ENCODE data around the gene BPIFB3.
"Not testable (repeated sequence)": the region's sequence is repeated elsewhere in the genome, so short reads cannot be mapped to it uniquely, and the experiment has no call there.

The BPIFB3 gene

GRCh38 chr20:33093582-33093981, 39.9 kb downstream of the BPIFB3 start:
- in situ Hi-C loops (cut with MboI; ENCODE audit: low pct_unique_long_range_greater_than_20kb, low sequenced_read_pairs, unreplicated experiment), result no loop called here

GRCh38 chr20:33095249-33095648, 41.5 kb downstream of the BPIFB3 start:
- no peak for TF ChIP-seq CTCF (IDR thresholded peaks at IDR 0.05; ENCODE audit: extremely low read depth, insufficient read depth, missing control alignments)
- no peak for DNase-seq (ENCODE audit: low spot score)
- in situ Hi-C loops (cut with MboI; ENCODE audit: low pct_unique_long_range_greater_than_20kb, low sequenced_read_pairs, unreplicated experiment), result no loop called here

More at GRCh38 chr20:33093582-33093981, 39.9 kb downstream of the BPIFB3 start:
- TF ChIP-seq CTCF (IDR thresholded peaks at IDR 0.05; ENCODE audit: extremely low read depth, insufficient read depth, missing control alignments), result no peak
- no peak for DNase-seq (ENCODE audit: low spot score)

GRCh38 chr20:33095902-33096584, 42.3 kb downstream of the BPIFB3 start:
- peak; percentile 83 for DNase-seq (ENCODE audit: low spot score)
- TF ChIP-seq CTCF (IDR thresholded peaks at IDR 0.05; ENCODE audit: extremely low read depth, insufficient read depth, missing control alignments), result peak; percentile 71
- in situ Hi-C loops (cut with MboI; ENCODE audit: low pct_unique_long_range_greater_than_20kb, low sequenced_read_pairs, unreplicated experiment), result not testable (repeated sequence)

- in situ Hi-C loops (cut with MboI; ENCODE audit: low pct_unique_long_range_greater_than_20kb, low sequenced_read_pairs, unreplicated experiment), result no loop called here
Observed at GRCh38 chr20:33097001-33097400, 43.3 kb downstream of the BPIFB3 start.

GRCh38 chr20:33099843-33100538, 46.3 kb downstream of the BPIFB3 start:
- in situ Hi-C loops (cut with MboI; ENCODE audit: low pct_unique_long_range_greater_than_20kb, low sequenced_read_pairs, unreplicated experiment), result no loop called here
- DNase-seq (ENCODE audit: low spot score), result no peak
- TF ChIP-seq CTCF (IDR thresholded peaks at IDR 0.05; ENCODE audit: extremely low read depth, insufficient read depth, missing control alignments), result no peak

More at GRCh38 chr20:33097001-33097400, 43.3 kb downstream of the BPIFB3 start:
- no peak for DNase-seq (ENCODE audit: low spot score)
- TF ChIP-seq CTCF (IDR thresholded peaks at IDR 0.05; ENCODE audit: extremely low read depth, insufficient read depth, missing control alignments), result no peak

- in situ Hi-C loops (cut with MboI; ENCODE audit: low pct_unique_long_range_greater_than_20kb, low sequenced_read_pairs, unreplicated experiment), result no loop called here
- no peak for DNase-seq (ENCODE audit: low spot score)
- no peak for TF ChIP-seq CTCF (IDR thresholded peaks at IDR 0.05; ENCODE audit: extremely low read depth, insufficient read depth, missing control alignments)
Observed at GRCh38 chr20:33103556-33103955, 49.9 kb downstream of the BPIFB3 start.

Measured in GM13977 (cell line).